ENCODE measurements around the gene NBPF9. TPM values are rescaled to one million over a fixed set of nuclear protein-coding genes. Genes with fewer than 3 reads are reported as not detected.
"Not testable (repeated sequence)": the region's sequence is repeated elsewhere in the genome, so short reads cannot be mapped to it uniquely, and the experiment has no call there.

Gene NBPF9
- total RNA-seq, 1 experiment from 2014 or later: 18.4 TPM

- DNase-seq (ENCODE audit: low read depth): not testable (repeated sequence)
Measured at GRCh38 chr1:149016626-149017025, 86.7 kb downstream of the NBPF9 start.

GRCh38 chr1:149015522-149015921 is 87.8 kb downstream of the NBPF9 start:
- DNase-seq (ENCODE audit: low read depth): not testable (repeated sequence)

- not testable (repeated sequence) for DNase-seq (ENCODE audit: low read depth)
Measured at GRCh38 chr1:149013513-149013912, 89.8 kb downstream of the NBPF9 start.

- not testable (repeated sequence) for DNase-seq (ENCODE audit: low read depth)
Measured at GRCh38 chr1:149012599-149012998, 90.8 kb downstream of the NBPF9 start.

- DNase-seq (ENCODE audit: low read depth): not testable (repeated sequence)
Measured at GRCh38 chr1:149009761-149010160, 93.6 kb downstream of the NBPF9 start.

GRCh38 chr1:149008769-149009168 is 94.6 kb downstream of the NBPF9 start:
- DNase-seq (ENCODE audit: low read depth): not testable (repeated sequence)

GRCh38 chr1:149008326-149008725 is 95.0 kb downstream of the NBPF9 start:
- not testable (repeated sequence) for DNase-seq (ENCODE audit: low read depth)

Data from HT1080 (cell line).